WTC11 (cell line): ENCODE data around the gene PDE8A. TPM values are rescaled to one million over a fixed set of nuclear protein-coding genes. Genes with fewer than 3 reads are reported as not detected.

ENCODE experiments used
- ATAC-seq: fragments of 200-7000 bp; cut with Tn5 transposase; 2 replicates; pipeline ENCODE4 v1.10.0; 2021; ENCODE audit warnings: mild to moderate bottlenecking, moderate library complexity
- CTCF ChIA-PET: fragments of 300-600 bp; sonication (Branson Sonifier 250); formaldehyde crosslinking; loops from one replicate; lab custom pipeline; 2021; ENCODE audit warnings: antibody characterized with exemption; lab: Charles Lee
- POLR2A ChIA-PET: fragments of 350-600 bp; sonication (Branson Sonifier 250); formaldehyde crosslinking; loops from one replicate; lab custom pipeline; 2021; ENCODE audit warnings: antibody characterized with exemption; lab: Charles Lee
- DNase-seq: peaks from one replicate; pipeline ENCODE4 v3.0.0; 2021; ENCODE audit warnings: low spot score
- H3K27ac Mint-ChIP-seq: 2 replicates; pipeline ENCODE4 v1.8.0; 2021; ENCODE audit warnings: mixed read lengths
- H3K27me3 Mint-ChIP-seq: 2 replicates; pipeline ENCODE4 v1.8.0; 2021; ENCODE audit warnings: low read depth, mild to moderate bottlenecking, moderate library complexity, mixed read lengths
- H3K36me3 Mint-ChIP-seq: 2 replicates; pipeline ENCODE4 v1.8.0; 2021; ENCODE audit warnings: mixed read lengths
- H3K4me1 Mint-ChIP-seq: 2 replicates; pipeline ENCODE4 v1.8.0; 2022; ENCODE audit warnings: mixed read lengths
- H3K4me3 Mint-ChIP-seq: 2 replicates; pipeline ENCODE4 v1.8.0; 2021; ENCODE audit warnings: mild to moderate bottlenecking, moderate library complexity, mixed read lengths
- H3K9me3 Mint-ChIP-seq: 2 replicates; pipeline ENCODE4 v1.8.0; 2021; ENCODE audit warnings: mixed read lengths
- ARID4B ChIP-seq: sonication (generic); formaldehyde crosslinking; IDR thresholded peaks from 2 replicates; pipeline ENCODE4 v1.8.0; 2023; ENCODE audit warnings: missing genetic modification reagents, mild to moderate bottlenecking, borderline replicate concordance
- ATF1 ChIP-seq: sonication (generic); formaldehyde crosslinking; IDR thresholded peaks from 2 replicates; pipeline ENCODE4 v1.8.1; 2023; ENCODE audit warnings: mild to moderate bottlenecking, moderate library complexity, missing genetic modification reagents
- CREM ChIP-seq: sonication (generic); formaldehyde crosslinking; IDR thresholded peaks from 2 replicates; pipeline ENCODE4 v1.8.1; 2022; ENCODE audit warnings: mild to moderate bottlenecking, missing genetic modification reagents, moderate library complexity
- FOXK1 ChIP-seq: sonication (generic); formaldehyde crosslinking; IDR thresholded peaks from 2 replicates; pipeline ENCODE4 v1.8.0; 2022; ENCODE audit warnings: mild to moderate bottlenecking, moderate library complexity, missing genetic modification reagents
- FOXP1 ChIP-seq: sonication (generic); formaldehyde crosslinking; IDR thresholded peaks from 2 replicates; pipeline ENCODE4 v1.8.0; 2022; ENCODE audit warnings: missing genetic modification reagents, mild to moderate bottlenecking, moderate library complexity, borderline replicate concordance
- FOXP4 ChIP-seq: sonication (generic); formaldehyde crosslinking; IDR thresholded peaks from 2 replicates; pipeline ENCODE4 v1.8.0; 2022; ENCODE audit warnings: mild to moderate bottlenecking, missing genetic modification reagents
- GABPB1 ChIP-seq: sonication (generic); formaldehyde crosslinking; IDR thresholded peaks from 2 replicates; pipeline ENCODE4 v1.8.1; 2023; ENCODE audit warnings: mild to moderate bottlenecking, missing genetic modification reagents
- GRHL2 ChIP-seq: fragments of 250-450 bp; sonication (Bioruptor Pico); IDR thresholded peaks from 2 replicates; pipeline ENCODE4 v1.8.0; 2022; ENCODE audit warnings: mild to moderate bottlenecking, moderate library complexity; ENCODE audit not compliant: insufficient replicate concordance, severe bottlenecking
- GTF2I ChIP-seq: fragments of 250-450 bp; sonication (Bioruptor Pico); conservative IDR thresholded peaks from 2 replicates; pipeline ENCODE4 v1.4.0; 2021; ENCODE audit warnings: mild to moderate bottlenecking
- JAZF1 ChIP-seq: fragments of 250-450 bp; sonication (Bioruptor Pico); IDR thresholded peaks from 2 replicates; pipeline ENCODE4 v1.9.0; 2021; ENCODE audit warnings: moderate library complexity, mild to moderate bottlenecking, inconsistent platforms
- KAT7 ChIP-seq: sonication (generic); formaldehyde crosslinking; IDR thresholded peaks from 2 replicates; pipeline ENCODE4 v1.8.1; 2023; ENCODE audit warnings: missing genetic modification reagents, mild to moderate bottlenecking, borderline replicate concordance
- MXD4 ChIP-seq: fragments of 250-450 bp; sonication (Bioruptor Pico); IDR thresholded peaks from 2 replicates; pipeline ENCODE4 v1.8.0; 2021; ENCODE audit warnings: mild to moderate bottlenecking, moderate library complexity, borderline replicate concordance
- NR2C2 ChIP-seq: sonication (generic); formaldehyde crosslinking; IDR thresholded peaks from 2 replicates; pipeline ENCODE4 v1.8.0; 2022; ENCODE audit warnings: mild to moderate bottlenecking, missing genetic modification reagents
- NR3C1 ChIP-seq: sonication (generic); formaldehyde crosslinking; conservative IDR thresholded peaks from 2 replicates; pipeline ENCODE4 v1.8.1; 2023; ENCODE audit warnings: low read depth, mild to moderate bottlenecking, missing genetic modification reagents
- RELA ChIP-seq: sonication (generic); formaldehyde crosslinking; IDR thresholded peaks from 2 replicates; pipeline ENCODE4 v1.8.1; 2022; ENCODE audit warnings: missing genetic modification reagents, mild to moderate bottlenecking, borderline replicate concordance
- USF1 ChIP-seq: sonication (generic); formaldehyde crosslinking; IDR thresholded peaks from 2 replicates; pipeline ENCODE4 v1.8.0; 2022; ENCODE audit warnings: mild to moderate bottlenecking, missing genetic modification reagents
- USF2 ChIP-seq: sonication (generic); formaldehyde crosslinking; IDR thresholded peaks from 2 replicates; pipeline ENCODE4 v1.8.1; 2023; ENCODE audit warnings: mild to moderate bottlenecking, missing genetic modification reagents, moderate library complexity
- ZNF219 ChIP-seq: sonication (generic); formaldehyde crosslinking; IDR thresholded peaks from 2 replicates; pipeline ENCODE4 v1.8.0; 2023; ENCODE audit warnings: missing genetic modification reagents, mild to moderate bottlenecking, borderline replicate concordance
- ZNF396 ChIP-seq: fragments of 250-450 bp; sonication (Bioruptor Pico); IDR thresholded peaks from 2 replicates; pipeline ENCODE4 v1.8.0; 2021; ENCODE audit warnings: mild to moderate bottlenecking, moderate library complexity, borderline replicate concordance
- total RNA-seq: library from RNA; stranded (reverse); gene quantifications from 3 replicates; pipeline ENCODE4 v1.2.3, GENCODE V29; 2021
- TF ChIP-seq, protein P1 (sequence below): sonication (generic); formaldehyde crosslinking; IDR thresholded peaks from 2 replicates; pipeline ENCODE4 v1.8.1; 2023; ENCODE audit warnings: mild to moderate bottlenecking, missing genetic modification reagents

PDE8A gene
- total RNA-seq, 1 experiment from 2014 or later = 13.9 TPM

- Mint-ChIP-seq H3K4me1 (peaks cover 13% of the 10 kb centered on the region), H3K4me3 (no peak overlapping the region)
- POLR2A ChIA-PET = interaction anchor here (0.5 kb wide), 1 partner anchor 82 kb away, joined by 3 read pairs; no protein-coding TSS in a partner anchor
- TF ChIP-seq GTF2I (CRISPR knock-in tag) = no peak
- TF ChIP-seq ARID4B = no peak
- TF ChIP-seq GABPB1 = no peak
- TF ChIP-seq, protein P1, sequence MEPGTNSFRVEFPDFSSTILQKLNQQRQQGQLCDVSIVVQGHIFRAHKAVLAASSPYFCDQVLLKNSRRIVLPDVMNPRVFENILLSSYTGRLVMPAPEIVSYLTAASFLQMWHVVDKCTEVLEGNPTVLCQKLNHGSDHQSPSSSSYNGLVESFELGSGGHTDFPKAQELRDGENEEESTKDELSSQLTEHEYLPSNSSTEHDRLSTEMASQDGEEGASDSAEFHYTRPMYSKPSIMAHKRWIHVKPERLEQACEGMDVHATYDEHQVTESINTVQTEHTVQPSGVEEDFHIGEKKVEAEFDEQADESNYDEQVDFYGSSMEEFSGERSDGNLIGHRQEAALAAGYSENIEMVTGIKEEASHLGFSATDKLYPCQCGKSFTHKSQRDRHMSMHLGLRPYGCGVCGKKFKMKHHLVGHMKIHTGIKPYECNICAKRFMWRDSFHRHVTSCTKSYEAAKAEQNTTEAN = no peak
- TF ChIP-seq FOXP4 = no peak
- TF ChIP-seq NR2C2 (CRISPR knock-in tag) = no peak
- TF ChIP-seq FOXP1 = no peak
- TF ChIP-seq FOXK1 (CRISPR knock-in tag) = no peak
- TF ChIP-seq USF2 (CRISPR knock-in tag) = no peak
- no peak for TF ChIP-seq ZNF219 (CRISPR knock-in tag)
- TF ChIP-seq NR3C1 (CRISPR knock-in tag) = no peak
- TF ChIP-seq KAT7 (CRISPR knock-in tag) = no peak
- no peak for TF ChIP-seq USF1 (CRISPR knock-in tag)
- TF ChIP-seq RELA (CRISPR knock-in tag) = no peak
- TF ChIP-seq MXD4 = no peak
- TF ChIP-seq ATF1 (CRISPR knock-in tag) = no peak
- TF ChIP-seq ZNF396 (CRISPR knock-in tag) = no peak
- no peak for TF ChIP-seq GRHL2 (CRISPR knock-in tag)
- TF ChIP-seq CREM = no peak
- no peak for TF ChIP-seq JAZF1
- TF ChIP-seq, all 79 proteins: peak for 0
- Mint-ChIP-seq H3K27ac (no peak overlapping the region), H3K36me3 (no peaks in the 10 kb centered on the region), H3K27me3 (no peaks in the 10 kb centered on the region), H3K9me3 (no peaks in the 10 kb centered on the region)
- DNase-seq (no peak), ATAC-seq (no peak)
- CTCF ChIA-PET = no interaction called here
Measured at GRCh38 chr15:85010071-85010385, 28.4 kb downstream of the PDE8A start.
